Measurements from ENCODE around the gene GMEB2.

The GMEB2 gene

DNA sequence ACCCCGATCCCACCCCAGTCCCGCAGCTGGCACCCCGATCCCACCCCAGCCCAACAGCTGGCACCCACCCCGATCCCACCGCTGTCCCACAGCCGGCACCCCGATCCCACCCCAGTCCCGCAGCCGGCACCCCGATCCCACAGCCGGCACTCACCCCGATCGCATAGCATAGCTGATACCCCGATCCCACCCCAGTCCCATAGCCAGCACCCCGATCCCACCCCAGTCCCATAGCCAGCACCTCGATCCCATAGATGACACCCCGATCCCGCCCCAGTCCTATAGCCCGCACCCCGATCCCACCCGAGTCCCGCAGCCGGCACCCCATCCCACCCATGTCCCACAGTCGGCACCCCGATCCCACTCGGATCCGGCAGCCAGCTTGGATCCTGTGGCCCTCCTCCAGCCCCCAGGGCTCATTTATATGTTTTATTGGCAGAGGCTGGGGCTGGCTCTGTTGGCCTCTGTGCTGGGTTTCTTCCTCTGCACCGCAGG is 897 bp upstream of the GMEB2 start:
- H2BK120ac ChIP-seq (ENCODE audit: low read depth, low read length): no peak overlapping the region
- H2AK5ac ChIP-seq (ENCODE audit: low read depth, low read length): peak overlapping the region; percentile 94
- H3K9ac ChIP-seq (ENCODE audit: low read depth, low read length, poor library complexity): peak overlapping the region; percentile 100
- no peak overlapping the region for H2BK15ac ChIP-seq (ENCODE audit: low read length)
- DNase-seq (ENCODE audit: low spot score): no peak
- peak overlapping the region; percentile 39 for H2BK5ac ChIP-seq (ENCODE audit: low read length)
- WGBS, 2 donors (ENCODE audit: extremely low coverage in 2 of 2, insufficient read length in 2 of 2, insufficient replicate concordance in 1 of 2): no CpG with 5 or more reads among the region's 28 CpGs
- H3K4me1 ChIP-seq (ENCODE audit: control insufficient read depth in 2 of 2, insufficient read depth in 1 of 2, low read depth in 1 of 2, low read length in 2 of 2): peaks cover 2 to 14% of the 10 kb centered on the region in 2 donors
- no peak overlapping the region for H3K18ac ChIP-seq (ENCODE audit: low read length)
- H3K4me2 ChIP-seq (ENCODE audit: insufficient read depth, low read length, poor library complexity, severe bottlenecking): peak overlapping the region; percentile 98
- no peak overlapping the region for H3K27ac ChIP-seq (replicated peaks; ENCODE audit: low read length)
- peak overlapping the region; percentile 76 for H3K4ac ChIP-seq (ENCODE audit: low read length)
- no peak overlapping the region for H3K14ac ChIP-seq (ENCODE audit: low read length)
- no peaks in the 10 kb centered on the region for H3K9me3 ChIP-seq (replicated peaks in 1 of 2; ENCODE audit: control insufficient read depth in 2 of 2, insufficient read depth in 1 of 2, low read depth in 1 of 2, low read length in 2 of 2)
- H2AFZ ChIP-seq (ENCODE audit: low read length): no peak overlapping the region
- no peak overlapping the region for H4K8ac ChIP-seq (ENCODE audit: low read depth, low read length)
- H3K23ac ChIP-seq (ENCODE audit: low read depth, low read length, poor library complexity): peak overlapping the region; percentile 89
- H3K36me3 ChIP-seq (replicated peaks in 1 of 2; ENCODE audit: control insufficient read depth in 2 of 2, insufficient read depth in 2 of 2, low read length in 2 of 2): peaks cover 0 to 8% of the 10 kb centered on the region in 2 donors
- no peak overlapping the region for H2BK12ac ChIP-seq (ENCODE audit: low read length)
- no peaks in the 10 kb centered on the region for H3K27me3 ChIP-seq (ENCODE audit: control insufficient read depth in 3 of 3, insufficient read depth in 3 of 3, low read depth in 1 of 3, low read length in 3 of 3)
- peaks cover 7% of the 10 kb centered on the region for H3K79me1 ChIP-seq (ENCODE audit: low read depth, low read length)
- H3K4me3 ChIP-seq (ENCODE audit: low read length in 2 of 2): peak overlapping the region in 1 of 2 donors; percentile 94
- no peak overlapping the region for H4K91ac ChIP-seq (ENCODE audit: low read depth, low read length, poor library complexity)

- H3K18ac ChIP-seq (ENCODE audit: low read length): peak overlapping the region; percentile 98
- H2AK5ac ChIP-seq (ENCODE audit: low read depth, low read length): peak overlapping the region; percentile 94
- H3K4ac ChIP-seq (ENCODE audit: low read length): peak overlapping the region; percentile 98
- H2BK120ac ChIP-seq (ENCODE audit: low read depth, low read length): no peak overlapping the region
- peak overlapping the region; percentile 39 for H2BK5ac ChIP-seq (ENCODE audit: low read length)
- peaks cover 0 to 13% of the 10 kb centered on the region in 2 donors for H3K36me3 ChIP-seq (replicated peaks in 1 of 2; ENCODE audit: control insufficient read depth in 2 of 2, insufficient read depth in 2 of 2, low read length in 2 of 2)
- H4K8ac ChIP-seq (ENCODE audit: low read depth, low read length): no peak overlapping the region
- H3K4me1 ChIP-seq (ENCODE audit: control insufficient read depth in 2 of 2, insufficient read depth in 1 of 2, low read depth in 1 of 2, low read length in 2 of 2): peaks cover 2 to 14% of the 10 kb centered on the region in 2 donors
- H3K4me3 ChIP-seq (ENCODE audit: low read length in 2 of 2): peak overlapping the region; percentile 94 to 98
- H2BK12ac ChIP-seq (ENCODE audit: low read length): peak overlapping the region; percentile 6
- H3K23ac ChIP-seq (ENCODE audit: low read depth, low read length, poor library complexity): peak overlapping the region; percentile 100
- H3K14ac ChIP-seq (ENCODE audit: low read length): peak overlapping the region; percentile 98
- H3K79me1 ChIP-seq (ENCODE audit: low read depth, low read length): peaks cover 7% of the 10 kb centered on the region
- H3K27me3 ChIP-seq (ENCODE audit: control insufficient read depth in 3 of 3, insufficient read depth in 3 of 3, low read depth in 1 of 3, low read length in 3 of 3): no peaks in the 10 kb centered on the region
- H2AFZ ChIP-seq (ENCODE audit: low read length): peak overlapping the region; percentile 90
- H3K27ac ChIP-seq (replicated peaks; ENCODE audit: low read length): peak overlapping the region; percentile 35
- peak overlapping the region; percentile 89 for H2BK15ac ChIP-seq (ENCODE audit: low read length)
- H3K9me3 ChIP-seq (replicated peaks in 1 of 2; ENCODE audit: control insufficient read depth in 2 of 2, insufficient read depth in 1 of 2, low read depth in 1 of 2, low read length in 2 of 2): no peaks in the 10 kb centered on the region
- H3K9ac ChIP-seq (ENCODE audit: low read depth, low read length, poor library complexity): peak overlapping the region; percentile 100
- DNase-seq (ENCODE audit: low spot score): peak; percentile 92
- H4K91ac ChIP-seq (ENCODE audit: low read depth, low read length, poor library complexity): peak overlapping the region; percentile 30
- peak overlapping the region; percentile 98 for H3K4me2 ChIP-seq (ENCODE audit: insufficient read depth, low read length, poor library complexity, severe bottlenecking)
- WGBS, 2 donors (ENCODE audit: extremely low coverage in 2 of 2, insufficient read length in 2 of 2, insufficient replicate concordance in 1 of 2): no CpG with 5 or more reads among the region's 68 CpGs
These were observed 339 bp upstream of the GMEB2 start for GRCh38 chr20:63627129-63627750.

- H2AFZ ChIP-seq (ENCODE audit: low read length): peak overlapping the region; percentile 87
- no CpG with 5 or more reads among the region's 36 CpGs for WGBS, 2 donors (ENCODE audit: extremely low coverage in 2 of 2, insufficient read length in 2 of 2, insufficient replicate concordance in 1 of 2)
- H2BK120ac ChIP-seq (ENCODE audit: low read depth, low read length): peak overlapping the region; percentile 82
- no peaks in the 10 kb centered on the region for H3K27me3 ChIP-seq (ENCODE audit: control insufficient read depth in 3 of 3, insufficient read depth in 3 of 3, low read depth in 1 of 3, low read length in 3 of 3)
- no peak for DNase-seq (ENCODE audit: low spot score)
- H3K4me3 ChIP-seq (ENCODE audit: low read length in 2 of 2): peak overlapping the region; percentile 94 to 99
- H3K23ac ChIP-seq (ENCODE audit: low read depth, low read length, poor library complexity): peak overlapping the region; percentile 46
- peak overlapping the region; percentile 94 for H4K8ac ChIP-seq (ENCODE audit: low read depth, low read length)
- no peak overlapping the region for H2BK15ac ChIP-seq (ENCODE audit: low read length)
- H3K36me3 ChIP-seq (replicated peaks in 1 of 2; ENCODE audit: control insufficient read depth in 2 of 2, insufficient read depth in 2 of 2, low read length in 2 of 2): peaks cover 0 to 15% of the 10 kb centered on the region in 2 donors
- H3K4me1 ChIP-seq (ENCODE audit: control insufficient read depth in 2 of 2, insufficient read depth in 1 of 2, low read depth in 1 of 2, low read length in 2 of 2): peaks cover 2 to 14% of the 10 kb centered on the region in 2 donors
- H3K9me3 ChIP-seq (replicated peaks in 1 of 2; ENCODE audit: control insufficient read depth in 2 of 2, insufficient read depth in 1 of 2, low read depth in 1 of 2, low read length in 2 of 2): no peaks in the 10 kb centered on the region
- peak overlapping the region; percentile 99 for H3K14ac ChIP-seq (ENCODE audit: low read length)
- H3K4ac ChIP-seq (ENCODE audit: low read length): peak overlapping the region; percentile 2
- H3K4me2 ChIP-seq (ENCODE audit: insufficient read depth, low read length, poor library complexity, severe bottlenecking): peak overlapping the region; percentile 69
- peak overlapping the region; percentile 97 for H2BK5ac ChIP-seq (ENCODE audit: low read length)
- peak overlapping the region; percentile 100 for H3K18ac ChIP-seq (ENCODE audit: low read length)
- H3K27ac ChIP-seq (replicated peaks; ENCODE audit: low read length): peak overlapping the region; percentile 76
- H2BK12ac ChIP-seq (ENCODE audit: low read length): no peak overlapping the region
- H3K79me1 ChIP-seq (ENCODE audit: low read depth, low read length): peaks cover 7% of the 10 kb centered on the region
- H4K91ac ChIP-seq (ENCODE audit: low read depth, low read length, poor library complexity): no peak overlapping the region
- peak overlapping the region; percentile 100 for H3K9ac ChIP-seq (ENCODE audit: low read depth, low read length, poor library complexity)
- H2AK5ac ChIP-seq (ENCODE audit: low read depth, low read length): peak overlapping the region; percentile 77
These were observed 1.0 kb downstream of the GMEB2 start for GRCh38 chr20:63625771-63626423.

DNA sequence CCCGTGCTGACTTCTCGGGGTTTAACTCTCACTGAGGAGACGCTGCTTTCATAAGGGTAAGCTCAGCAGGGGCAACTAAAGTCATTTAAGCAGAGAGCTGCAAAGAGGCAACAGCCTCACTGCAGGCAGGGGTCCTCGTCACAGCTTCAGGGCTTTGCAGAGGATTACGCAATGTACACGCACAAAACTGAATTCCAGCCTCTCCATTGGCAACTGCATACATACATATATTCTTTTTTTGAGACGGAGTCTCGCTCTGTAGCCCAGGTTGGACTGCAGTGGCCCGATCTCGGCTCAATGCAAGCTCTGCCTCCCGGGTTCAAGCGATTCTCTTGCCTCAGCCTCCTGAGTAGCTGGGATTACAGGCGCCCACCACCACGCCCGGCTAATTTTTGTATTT is 2.4 kb downstream of the GMEB2 start:
- DNase-seq (ENCODE audit: low spot score): no peak
- Histone ChIP-seq H2AFZ (ENCODE audit: low read length) (no peak overlapping the region), H3K9ac (ENCODE audit: low read depth, low read length, poor library complexity) (no peak overlapping the region)

More for the DNA sequence above, 2.4 kb downstream of the GMEB2 start:
- Histone ChIP-seq H2BK5ac (ENCODE audit: low read length) (no peak overlapping the region), H3K18ac (ENCODE audit: low read length) (no peak overlapping the region), H4K8ac (ENCODE audit: low read depth, low read length) (no peak overlapping the region), H3K27ac (replicated peaks; ENCODE audit: low read length) (no peak overlapping the region), H3K4me2 (ENCODE audit: insufficient read depth, low read length, poor library complexity, severe bottlenecking) (no peak overlapping the region), H3K23ac (ENCODE audit: low read depth, low read length, poor library complexity) (no peak overlapping the region), H3K4me1 (ENCODE audit: control insufficient read depth in 2 of 2, insufficient read depth in 1 of 2, low read depth in 1 of 2, low read length in 2 of 2) (peaks cover 2 to 14% of the 10 kb centered on the region in 2 donors), H3K27me3 (ENCODE audit: control insufficient read depth in 3 of 3, insufficient read depth in 3 of 3, low read depth in 1 of 3, low read length in 3 of 3) (no peaks in the 10 kb centered on the region), H2BK120ac (ENCODE audit: low read depth, low read length) (no peak overlapping the region), H3K14ac (ENCODE audit: low read length) (no peak overlapping the region), H3K9me3 (replicated peaks in 1 of 2; ENCODE audit: control insufficient read depth in 2 of 2, insufficient read depth in 1 of 2, low read depth in 1 of 2, low read length in 2 of 2) (no peaks in the 10 kb centered on the region), H3K4ac (ENCODE audit: low read length) (no peak overlapping the region), H3K79me1 (ENCODE audit: low read depth, low read length) (peaks cover 7% of the 10 kb centered on the region), H4K91ac (ENCODE audit: low read depth, low read length, poor library complexity) (no peak overlapping the region), H2BK12ac (ENCODE audit: low read length) (no peak overlapping the region), H3K4me3 (ENCODE audit: low read length in 2 of 2) (no peak overlapping the region), H3K36me3 (replicated peaks in 1 of 2; ENCODE audit: control insufficient read depth in 2 of 2, insufficient read depth in 2 of 2, low read length in 2 of 2) (peaks cover 0 to 17% of the 10 kb centered on the region in 2 donors), H2AK5ac (ENCODE audit: low read depth, low read length) (no peak overlapping the region), H2BK15ac (ENCODE audit: low read length) (no peak overlapping the region)
- no CpG with 5 or more reads among the region's 15 CpGs for WGBS, 2 donors (ENCODE audit: extremely low coverage in 2 of 2, insufficient read length in 2 of 2, insufficient replicate concordance in 1 of 2)

All from neuronal stem cell (in vitro differentiated cells).